HepG2 (cell line): ENCODE measurements around the gene RNASE9. TPM values are rescaled to one million over a fixed set of nuclear protein-coding genes. Genes with fewer than 3 reads are reported as not detected.

ENCODE experiments used
- ATAC-seq: fragments of 200-7000 bp; cut with Tn5 transposase; 3 replicates; pipeline ENCODE4 v1.9.1; 2020; ENCODE audit warnings: mild to moderate bottlenecking, moderate library complexity
- BruUV-seq: library from RNA; stranded (reverse); fragments of 400-500 nt; replicated peaks from 2 replicates; lab custom pipeline; 2021; lab: Mats Ljungman, UMichigan
- CTCF ChIA-PET: fragments of 300-600 bp; formaldehyde crosslinking; extraction: SDS; loops from one replicate; lab custom pipeline; 2021; ENCODE audit warnings: low total read pairs, inconsistent platforms, low intra/inter-chr PET ratio; lab: Yijun Ruan, JAX
- POLR2A ChIA-PET: fragments of 350-600 bp; sonication (Branson Sonifier 250); formaldehyde crosslinking; loops from one replicate; lab custom pipeline; 2020; ENCODE audit warnings: antibody characterized with exemption, inconsistent platforms; lab: Yijun Ruan, JAX
- DNase-seq: peaks from one replicate; pipeline ENCODE4 v3.0.0-alpha.2; 2015; ENCODE audit warnings: low spot score
- FAIRE-seq: peaks from 3 replicates; lab custom pipeline; 2011; peaks lifted over from hg19 to GRCh38; lab: Jason Lieb, UNC
- H2AFZ ChIP-seq: one replicate; pipeline ENCODE4 v1.6.1; 2011; ENCODE audit warnings: low read length, inconsistent platforms
- H3K27ac ChIP-seq: fragments of 300-600 bp; 3 replicates; pipeline ENCODE4 v1.8.0; 2011; ENCODE audit warnings: mixed run types, mild to moderate bottlenecking, mixed read lengths, low read length, inconsistent platforms; ENCODE audit not compliant: insufficient read depth; ENCODE audit errors: extremely low read length
- H3K27me3 ChIP-seq, 2 experiments: fragments of 200-600 bp in 1 of 2; 2 replicates in 1 of 2; 3 replicates in 1 of 2; pipeline versions ENCODE4 v1.6.0 to v1.8.0; 2011; ENCODE audit warnings: low read length in 2 of 2, mild to moderate bottlenecking in 2 of 2, moderate library complexity in 2 of 2, inconsistent platforms in 1 of 2; ENCODE audit not compliant: insufficient read depth in 2 of 2, control insufficient read depth in 1 of 2
- H3K36me3 ChIP-seq, 2 experiments: fragments of 200-600 bp in 1 of 2; replicated peaks in 1 of 2; 2 replicates in 1 of 2; 3 replicates in 1 of 2; pipeline versions ENCODE4 v1.5.1 to v1.8.0; 2011; ENCODE audit warnings: low read length in 2 of 2, inconsistent platforms in 1 of 2; ENCODE audit not compliant: insufficient read depth in 2 of 2, control insufficient read depth in 1 of 2
- H3K4me1 ChIP-seq: 2 replicates; pipeline ENCODE4 v1.5.1; 2012; ENCODE audit warnings: low read length, inconsistent platforms; ENCODE audit not compliant: insufficient read depth
- H3K4me2 ChIP-seq: 2 replicates; pipeline ENCODE4 v1.6.0; 2011; ENCODE audit warnings: low read depth, low read length, inconsistent platforms
- H3K4me3 ChIP-seq, 3 experiments: fragments of 200-600 bp in 1 of 3; sonication (generic), shearing (Covaris generic) in 1 of 3; replicated peaks in 1 of 3; 2 replicates each; pipeline ENCODE4 v1.5.1; 2011 to 2016; ENCODE audit warnings: low read length in 3 of 3, inconsistent platforms in 2 of 3, low read depth in 2 of 3, mild to moderate bottlenecking in 2 of 3, control low read depth in 1 of 3, mixed read lengths in 1 of 3; ENCODE audit not compliant: insufficient read depth in 1 of 3
- H3K79me2 ChIP-seq: one replicate; pipeline ENCODE4 v1.6.1; 2011; ENCODE audit warnings: low read length, inconsistent platforms; ENCODE audit not compliant: insufficient read depth
- H3K9ac ChIP-seq: 2 replicates; pipeline ENCODE4 v1.6.0; 2011; ENCODE audit warnings: mild to moderate bottlenecking, low read depth, low read length, inconsistent platforms; ENCODE audit not compliant: insufficient read depth
- H3K9me3 ChIP-seq: 2 replicates; pipeline ENCODE4 v1.5.1; 2012; ENCODE audit warnings: mild to moderate bottlenecking, low read length
- H4K20me1 ChIP-seq: 2 replicates; pipeline ENCODE4 v1.6.0; 2011; ENCODE audit warnings: inconsistent platforms, mild to moderate bottlenecking, low read length, moderate library complexity; ENCODE audit not compliant: insufficient read depth
- CC2D1A ChIP-seq: sonication (generic); formaldehyde crosslinking; IDR thresholded peaks from 2 replicates; pipeline ENCODE4 v1.8.1; 2023; ENCODE audit warnings: mild to moderate bottlenecking, missing genetic modification reagents
- CREB3 ChIP-seq: sonication (generic); formaldehyde crosslinking; IDR thresholded peaks from 2 replicates; pipeline ENCODE4 v1.5.0; 2020; ENCODE audit warnings: missing genetic modification reagents
- HMGXB4 ChIP-seq, 2 experiments: sonication (generic) in 1 of 2; formaldehyde crosslinking in 1 of 2; IDR thresholded peaks; 2 replicates each; pipeline versions ENCODE4 v1.4.0 to v1.6.1; 2018 to 2020; ENCODE audit warnings: missing genetic modification reagents in 2 of 2, borderline replicate concordance in 1 of 2, low read depth in 1 of 2, mild to moderate bottlenecking in 1 of 2, missing biosample characterization in 1 of 2
- MAFK ChIP-seq, 2 experiments: IDR thresholded peaks in 1 of 2; conservative IDR thresholded peaks in 1 of 2; 2 replicates each; pipeline ENCODE4 v1.6.1; 2011; ENCODE audit warnings: improper control_type of control experiment in 2 of 2, low read length in 2 of 2
- NONO ChIP-seq, 2 experiments: fragments of 450-650 bp in 1 of 2; sonication (generic) in 1 of 2; formaldehyde crosslinking in 1 of 2; IDR thresholded peaks in 1 of 2; conservative IDR thresholded peaks in 1 of 2; 2 replicates each; pipeline versions ENCODE4 v1.6.1 to v1.8.0; 2017 to 2022; ENCODE audit warnings: mild to moderate bottlenecking in 1 of 2, missing genetic modification reagents in 1 of 2, moderate library complexity in 1 of 2
- PBX3 ChIP-seq: sonication (generic); formaldehyde crosslinking; IDR thresholded peaks from 2 replicates; pipeline ENCODE4 v1.8.1; 2023; ENCODE audit warnings: missing genetic modification reagents, inconsistent platforms, borderline replicate concordance
- RNF2 ChIP-seq: fragments of 450-650 bp; conservative IDR thresholded peaks from 2 replicates; pipeline ENCODE4 v1.6.1; 2016; ENCODE audit warnings: low read depth
- SALL2 ChIP-seq: sonication (generic); formaldehyde crosslinking; IDR thresholded peaks from 2 replicates; pipeline ENCODE4 v1.8.1; 2023; ENCODE audit warnings: mild to moderate bottlenecking, missing genetic modification reagents, inconsistent platforms
- TFAP4 ChIP-seq: sonication (generic); IDR thresholded peaks from 2 replicates; pipeline ENCODE4 v1.6.1; 2016; ENCODE audit warnings: low read depth, borderline replicate concordance
- ZGPAT ChIP-seq: IDR thresholded peaks from 2 replicates; pipeline ENCODE4 v1.6.1; 2016; ENCODE audit warnings: mild to moderate bottlenecking
- ZNF160 ChIP-seq: sonication (generic); formaldehyde crosslinking; IDR thresholded peaks from 2 replicates; pipeline ENCODE4 v1.8.0; 2022; ENCODE audit warnings: mild to moderate bottlenecking, inconsistent platforms, missing genetic modification reagents
- ZNF383 ChIP-seq: sonication (generic); formaldehyde crosslinking; IDR thresholded peaks from 2 replicates; pipeline ENCODE4 v1.4.0; 2020; ENCODE audit warnings: missing genetic modification reagents, mild to moderate bottlenecking, borderline replicate concordance
- WGBS: methylation state at CpG from one replicate; pipeline ENCODE4 v1.1.6; 2017; ENCODE audit warnings: low lambda C conversion rate; 5-methylcytosine and 5-hydroxymethylcytosine counted together
- in situ Hi-C: cut with HindIII; loops from 2 replicates; pipeline ENCODE4 v1.10.0; 2017; ENCODE audit warnings: low pct_unique_long_range_greater_than_20kb; ENCODE audit not compliant: extremely low pct_ligation_motif_present
- intact Hi-C: fragments of 100-400 bp; cut with micrococcal nuclease; formaldehyde crosslinking; loops from one replicate; pipeline ENCODE4 v1.10.0; 2022; ENCODE audit not compliant: unreplicated experiment
- polyA plus RNA-seq, 8 experiments: library from polyadenylated mRNA; depleted of rRNA in 3 of 8; stranded (reverse) in 7 of 8; unstranded in 1 of 8; fragments of >200 nt; fragmentation: Illumina TruSeq in 4 of 8; extraction: Trizol in 4 of 8; gene quantifications; 2 replicates each; pipeline versions ENCODE4 v1.2.1 to v1.2.3, GENCODE V29; 2011 to 2016; ENCODE audit warnings: low read depth in 4 of 8, missing spikeins in 1 of 8, mixed read lengths in 1 of 8; ENCODE audit not compliant: insufficient read depth in 1 of 8
- total RNA-seq, 5 experiments: library from RNA; depleted of rRNA; stranded (reverse); fragments of >200 nt; fragmentation: Illumina TruSeq; extraction: Trizol; gene quantifications; 2 replicates each; pipeline ENCODE4 v1.2.3, GENCODE V29; 2016; ENCODE audit warnings: low read depth in 1 of 5

RNASE9 gene
- total and polyA plus RNA-seq, 2 of the 13 experiments (the other 11 are each of a cell fraction or from before 2014, with no cell fraction given) = not detected

- H2AFZ ChIP-seq = no peak overlapping the region
- FAIRE-seq = no peak
- no TSS peak for BruUV-seq
- H3K4me2 ChIP-seq = no peak overlapping the region
- H4K20me1 ChIP-seq = no peaks in the 10 kb centered on the region
- CTCF ChIA-PET = no interaction called here
- in situ Hi-C loops = loop anchor here (25.0 kb wide), 1 partner anchor 140 kb away; the partner anchor contains the start of genes APEX1, OSGEP, PIP4P1 and PNP
- TF ChIP-seq ZNF383 (CRISPR knock-in tag) (no peak), HMGXB4 (CRISPR knock-in tag; IDR thresholded peaks at IDR 0.05; ENCODE audit: borderline replicate concordance in 1 of 2, low read depth in 1 of 2) (no peak), CREB3 (CRISPR knock-in tag) (no peak), NONO (IDR thresholded peaks at IDR 0.05) (no peak), NONO (CRISPR knock-in tag; conservative IDR thresholded peaks at IDR 0.05) (no peak), TFAP4 (no peak), PBX3 (CRISPR knock-in tag) (no peak), RNF2 (no peak), ZNF160 (CRISPR knock-in tag) (no peak), ZGPAT (CRISPR knock-in tag) (no peak), SALL2 (CRISPR knock-in tag) (no peak), CC2D1A (CRISPR knock-in tag) (no peak), MAFK (conservative IDR thresholded peaks at IDR 0.05 in 1 of 2, IDR thresholded peaks at IDR 0.05 in 1 of 2; ENCODE audit: low read length in 2 of 2) (no peak)
- TF ChIP-seq, all 625 proteins: peak for 0
- Histone ChIP-seq H3K4me1 (peaks cover 25% of the 10 kb centered on the region), H3K27me3 (peaks cover 0 to 3% of the 10 kb centered on the region in 2 experiments; a peak in 2 of 5 replicates), H3K27ac (no peak overlapping the region), H3K4me3 (no peak overlapping the region), H3K9ac (no peak overlapping the region), H3K9me3 (no peaks in the 10 kb centered on the region), H3K79me2 (no peaks in the 10 kb centered on the region), H3K36me3 (no peaks in the 10 kb centered on the region)
- POLR2A ChIA-PET = no interaction called here
- intact Hi-C loops = no loop called here
- DNase-seq = no peak
- 59% methylated on average over 9 of the region's 9 CpGs for WGBS
- ATAC-seq = no peak
Observed at GRCh38 chr14:20602583-20602982, 41.7 kb upstream of the RNASE9 start.
